Middle frontal gyrus (tissue), 1 donor: ENCODE data around the gene NIP7.
"Not testable (repeated sequence)": the region's sequence is repeated elsewhere in the genome, so short reads cannot be mapped to it uniquely, and the experiment has no call there.

ENCODE experiments used
- DNase-seq: peaks from one replicate; pipeline ENCODE4 v3.0.0-alpha.2; 2015; ENCODE audit warnings: low spot score; ENCODE audit errors: extremely low spot score

NIP7 gene

DNA sequence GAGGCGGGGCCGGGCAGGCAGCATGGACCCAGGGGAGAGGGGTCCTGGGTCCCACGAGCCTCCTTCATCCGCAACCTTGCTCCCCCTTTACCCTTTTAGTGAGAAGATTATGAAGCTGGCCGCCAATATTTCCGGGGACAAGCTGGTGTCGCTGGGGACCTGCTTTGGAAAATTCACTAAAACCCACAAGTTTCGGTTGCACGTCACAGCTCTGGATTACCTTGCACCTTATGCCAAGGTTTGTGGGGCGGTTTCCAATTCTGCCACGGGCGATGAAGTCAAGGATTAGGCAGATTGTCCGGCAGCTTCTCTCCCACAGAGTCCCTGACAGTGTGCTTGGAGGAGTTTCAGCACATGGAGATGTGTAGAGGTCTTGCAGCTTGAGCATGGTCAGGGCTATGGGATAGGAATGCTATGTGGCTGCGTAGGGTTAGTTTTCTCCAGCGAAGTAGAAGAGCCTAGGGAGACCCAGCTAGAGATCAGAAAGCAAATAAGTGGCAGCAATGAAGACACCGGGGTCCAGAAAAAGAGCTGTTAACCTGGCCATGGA is 598 bp downstream of the NIP7 start:
- DNase-seq: no peak

DNA sequence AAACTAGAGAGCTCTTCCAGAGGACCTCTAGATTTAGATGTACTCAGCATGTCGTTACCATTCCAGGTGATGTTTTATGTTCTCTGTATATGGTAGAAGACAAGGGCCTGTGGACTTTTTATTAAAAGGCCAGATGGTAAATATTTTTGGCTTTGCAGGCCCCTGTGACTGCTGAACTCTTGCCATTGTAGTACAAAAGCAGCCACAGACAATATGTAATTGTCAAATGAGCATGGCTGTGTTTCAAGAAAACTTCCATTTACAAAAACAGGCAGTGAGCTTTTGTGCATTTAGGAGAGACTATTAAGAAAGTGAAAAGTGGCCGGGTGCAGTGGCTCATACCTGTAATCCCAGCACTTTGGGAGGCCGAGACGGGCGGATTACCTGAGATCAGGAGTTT is 4.6 kb downstream of the NIP7 start:
- DNase-seq: no peak

DNA sequence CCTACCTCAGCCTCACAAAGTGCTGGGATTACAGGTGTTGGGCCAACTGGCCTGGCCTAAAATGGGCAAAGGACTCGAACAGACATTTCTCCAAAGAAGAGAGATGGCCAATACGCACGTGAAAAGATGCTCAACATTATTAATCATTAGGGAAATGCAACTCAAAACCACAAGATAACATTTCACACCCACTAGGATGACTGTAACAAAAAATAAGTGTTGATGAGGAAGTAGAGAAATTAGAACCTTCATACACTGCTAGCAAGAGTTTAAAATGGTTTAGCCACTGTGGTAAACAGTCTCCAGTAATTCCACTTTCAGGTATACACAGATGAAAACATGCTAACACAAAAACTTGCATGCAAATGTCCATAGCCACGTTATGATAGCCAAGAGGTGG is 6.4 kb downstream of the NIP7 start:
- no peak for DNase-seq

DNA sequence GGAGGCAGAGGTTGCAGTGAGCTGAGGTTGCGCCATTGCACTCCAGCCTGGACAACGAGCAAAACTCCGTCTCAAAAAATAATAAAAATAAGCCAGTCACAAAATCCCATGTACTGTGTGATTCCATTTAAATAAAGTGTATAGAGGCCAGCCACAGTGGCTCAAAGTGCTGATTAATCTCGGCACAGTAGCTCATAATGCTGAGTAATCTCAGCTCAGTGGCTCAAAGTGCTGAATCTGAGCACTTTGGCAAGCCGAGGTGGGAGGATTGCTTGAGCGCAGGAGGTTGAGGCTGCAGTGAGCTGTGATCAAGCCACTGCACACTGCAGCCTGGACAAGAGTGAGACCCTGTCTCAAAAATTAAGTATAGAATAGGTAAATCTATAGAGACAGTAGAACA is 7.1 kb downstream of the NIP7 start:
- DNase-seq: no peak

DNA sequence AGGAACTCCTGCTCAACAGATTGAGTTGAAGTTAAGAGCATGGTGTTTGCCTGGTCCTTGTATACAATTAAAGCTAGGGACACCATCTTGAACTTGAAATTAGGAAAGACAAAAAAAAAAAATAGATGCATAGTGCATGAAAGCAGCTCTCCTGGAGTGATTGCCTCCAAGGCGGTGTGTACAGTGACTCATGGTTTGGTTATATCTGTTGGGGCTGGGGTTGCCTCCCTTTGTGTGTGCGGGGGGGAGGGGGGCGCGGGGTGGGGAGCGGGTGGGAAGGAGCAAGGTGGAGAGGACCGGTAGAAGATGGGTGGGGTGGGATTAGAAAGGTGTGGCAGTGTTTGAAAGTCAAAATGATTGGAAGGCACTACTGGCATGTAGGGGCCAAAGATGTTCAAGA is 8.7 kb downstream of the NIP7 start:
- no peak for DNase-seq

DNA sequence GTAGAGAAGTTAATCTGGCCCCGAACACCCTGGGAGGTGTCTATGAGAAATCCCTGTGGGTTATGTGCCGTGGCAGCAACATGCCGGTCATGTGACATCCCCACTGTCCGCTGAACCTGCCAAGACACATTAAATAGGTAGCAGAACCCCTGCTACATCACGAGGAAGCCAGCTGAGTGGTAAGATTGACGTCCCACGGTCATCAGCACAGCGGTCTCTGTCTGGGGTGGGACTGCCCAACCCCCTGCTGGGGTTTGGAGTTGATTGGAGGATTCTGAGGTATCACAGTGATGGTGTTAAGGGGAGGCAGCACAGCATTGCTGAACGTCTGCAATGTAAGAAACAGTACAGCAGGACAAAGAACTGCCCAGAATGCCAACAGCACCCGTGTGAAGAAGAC is 10.0 kb downstream of the NIP7 start:
- DNase-seq: no peak

DNA sequence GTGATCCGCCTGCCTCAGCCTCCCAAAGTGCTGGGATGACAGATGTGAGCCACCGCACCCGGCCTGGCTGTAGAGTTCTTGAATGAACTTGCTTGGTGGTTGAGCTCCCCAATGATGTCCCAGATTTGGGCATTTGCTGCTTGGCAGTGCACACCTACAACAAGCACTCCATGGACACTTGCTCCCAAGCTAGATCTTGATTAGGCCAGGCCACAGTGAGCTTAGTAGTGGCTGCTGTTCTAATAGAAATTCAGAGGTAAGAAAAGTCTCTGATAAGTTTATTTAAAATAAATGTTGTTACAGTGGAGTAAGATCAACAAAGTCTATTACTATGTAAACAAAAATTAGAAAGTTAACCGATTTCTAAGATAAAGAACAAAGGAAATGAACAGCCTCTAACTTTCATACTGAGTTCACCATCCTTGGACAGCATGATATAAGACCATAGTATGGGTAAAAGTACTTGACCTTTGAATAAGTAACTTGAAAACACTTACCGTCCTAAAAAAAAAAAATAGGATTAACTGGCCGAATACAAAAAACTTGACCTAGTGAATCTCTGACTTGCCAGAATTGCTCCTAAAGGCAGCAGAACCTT is 11.1 kb downstream of the NIP7 start:
- DNase-seq: no peak

DNA sequence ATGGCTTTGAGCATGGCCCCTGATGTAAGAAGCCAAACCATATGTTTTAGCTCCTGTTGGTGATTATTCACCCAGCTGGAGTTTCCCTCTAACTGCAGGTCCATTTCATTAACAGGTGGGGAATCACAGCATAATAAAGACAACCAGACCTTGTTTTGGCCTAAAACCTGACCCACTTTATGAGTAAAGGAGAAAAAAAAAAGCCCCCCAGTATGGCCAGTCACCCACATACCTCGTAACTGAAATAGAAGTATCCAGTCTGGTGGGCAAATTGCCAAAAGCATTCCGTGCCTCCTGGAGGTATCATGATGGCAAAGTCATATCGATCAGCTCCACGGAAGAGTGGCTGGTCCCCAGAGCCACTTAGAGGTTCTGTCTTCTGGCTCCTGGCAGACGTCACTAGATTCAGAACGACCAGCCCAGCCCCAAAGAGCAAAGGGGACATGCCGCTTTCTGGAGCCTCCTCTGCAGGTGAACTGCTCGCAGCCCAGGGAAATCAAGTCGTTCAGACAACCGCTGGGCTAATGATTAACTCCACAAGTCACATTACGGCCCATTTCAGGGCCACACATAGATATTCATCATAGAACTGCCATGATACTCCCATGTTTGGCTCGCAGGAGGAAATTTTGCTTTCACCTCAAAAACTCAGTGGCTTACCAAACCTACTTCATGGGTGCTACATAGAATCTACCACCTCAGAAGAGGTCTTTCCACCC is 11.9 kb downstream of the NIP7 start, which contains the start of gene TMED6:
TSS of gene TMED6 (minus strand) at position 478 of the 719 bp plus-strand sequence. CDS start at position 445, 33 bp downstream.
- no peak for DNase-seq

DNA sequence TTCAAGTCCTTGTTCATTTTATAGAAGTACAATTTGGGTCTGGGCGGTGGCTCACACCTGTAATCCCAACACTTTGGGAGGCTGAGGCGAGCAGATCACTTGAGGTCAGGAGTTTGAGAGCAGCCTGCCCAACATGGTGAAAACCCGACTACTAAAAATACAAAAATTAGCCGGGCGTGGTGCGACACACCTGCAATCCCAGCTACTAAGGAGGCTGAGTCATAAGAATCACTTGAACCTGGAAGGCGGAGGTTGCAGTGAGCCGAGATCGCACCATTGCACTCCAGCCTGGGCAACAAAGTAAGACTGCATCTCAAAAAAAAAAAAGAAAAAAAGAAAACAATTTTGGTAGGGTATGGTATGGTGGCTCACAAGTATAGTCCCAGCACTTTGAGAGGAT is 20.5 kb downstream of the NIP7 start:
- DNase-seq: not testable (repeated sequence)

DNA sequence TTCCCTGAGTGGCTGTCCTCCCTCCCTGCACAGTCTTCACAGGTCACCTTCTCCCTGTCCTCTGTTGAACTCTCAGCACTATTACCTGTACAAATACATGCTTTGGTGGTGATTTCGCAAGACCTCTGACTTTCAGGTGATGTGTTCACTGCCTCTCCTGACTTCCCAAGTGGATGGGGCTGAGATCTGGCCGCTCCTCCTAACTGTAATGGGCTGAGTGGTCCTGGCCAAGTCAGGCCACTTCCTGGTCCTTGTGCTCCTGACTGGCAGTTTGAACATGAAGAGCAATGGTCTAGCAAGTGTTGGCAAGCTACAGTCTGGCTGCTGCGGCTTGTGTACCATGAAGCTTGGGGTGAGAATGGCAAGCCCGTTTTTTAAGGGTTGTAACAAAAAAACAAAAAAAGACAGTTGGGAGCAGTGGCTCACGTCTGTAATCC is 23.7 kb downstream of the NIP7 start:
- DNase-seq: no peak

DNA sequence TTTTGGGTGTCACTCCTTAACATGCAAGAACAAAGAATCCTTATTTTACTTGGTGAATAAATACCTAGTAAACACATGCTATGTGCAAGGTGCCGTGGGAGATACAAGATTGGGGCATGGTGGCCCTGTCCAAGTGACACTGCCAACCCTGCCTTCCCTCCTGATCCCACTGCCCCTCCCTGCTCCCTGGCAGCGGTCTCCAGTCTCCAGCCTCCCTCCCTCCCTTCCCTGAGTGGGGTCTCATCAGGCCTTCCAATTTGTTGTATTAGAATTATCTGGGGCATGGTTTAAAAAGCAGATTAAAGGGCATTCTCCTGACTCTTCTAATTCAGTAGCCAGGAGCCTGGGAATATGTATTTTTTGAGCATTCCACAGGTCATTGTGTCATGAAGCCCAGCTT is 24.5 kb downstream of the NIP7 start:
- DNase-seq: no peak

DNA sequence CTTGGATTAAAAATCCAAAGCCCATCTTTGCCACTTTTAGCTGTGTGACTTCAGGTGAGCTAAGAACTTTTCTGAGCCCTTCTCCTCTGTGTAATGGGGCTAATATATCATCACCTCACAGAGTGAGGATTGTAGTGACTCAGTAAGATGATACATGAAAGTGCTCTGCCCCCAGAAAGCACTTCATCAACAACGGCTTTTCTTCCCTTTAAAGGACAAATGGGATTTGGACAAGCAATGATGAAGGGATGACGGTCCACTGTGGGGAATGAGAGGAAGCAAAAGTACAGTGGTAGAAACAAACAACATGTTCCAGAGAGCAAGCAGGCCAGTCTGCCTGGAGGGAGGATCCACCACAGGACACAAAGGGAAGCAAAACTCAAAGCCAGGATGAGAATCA is 26.3 kb downstream of the NIP7 start:
- DNase-seq: no peak

DNA sequence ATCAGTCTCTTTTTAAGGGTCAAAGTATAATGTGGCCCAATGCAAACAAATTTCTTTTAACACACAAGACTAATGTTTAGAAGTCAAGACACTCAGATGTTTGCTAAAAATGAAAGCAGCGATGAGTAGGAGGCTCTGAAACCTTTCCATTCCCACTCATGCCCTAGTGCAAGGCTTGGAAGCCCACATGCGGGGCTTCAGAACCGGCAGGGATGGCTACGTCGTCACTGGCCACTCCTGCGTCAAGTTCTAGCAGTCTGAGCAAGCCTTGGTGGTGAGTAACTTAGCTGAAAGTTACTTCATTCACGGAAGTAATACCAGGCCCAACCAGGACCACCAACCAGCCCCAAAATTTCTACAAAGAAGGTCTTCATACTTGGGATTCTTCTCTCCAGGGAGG is 26.9 kb downstream of the NIP7 start:
- no peak for DNase-seq

DNA sequence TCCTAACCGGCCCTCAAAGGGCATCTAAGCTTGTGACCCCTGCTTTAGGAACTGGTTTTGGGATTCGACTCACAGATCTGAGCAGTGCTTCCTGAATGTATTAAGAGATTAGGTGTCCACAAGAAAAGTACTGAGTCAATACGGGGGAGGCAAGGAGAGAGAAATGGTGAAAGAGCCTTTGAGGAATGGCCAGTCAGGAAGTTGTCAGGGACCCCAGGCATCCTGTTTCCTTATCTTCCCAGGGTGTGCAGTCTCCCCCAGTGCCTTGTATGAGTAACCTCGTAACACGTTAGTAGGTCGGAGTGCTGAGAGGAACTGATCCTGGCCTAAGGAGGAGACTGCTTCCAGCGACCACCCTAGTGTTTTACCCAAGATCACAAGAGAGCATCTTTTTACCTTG is 28.4 kb downstream of the NIP7 start:
- DNase-seq: no peak

DNA sequence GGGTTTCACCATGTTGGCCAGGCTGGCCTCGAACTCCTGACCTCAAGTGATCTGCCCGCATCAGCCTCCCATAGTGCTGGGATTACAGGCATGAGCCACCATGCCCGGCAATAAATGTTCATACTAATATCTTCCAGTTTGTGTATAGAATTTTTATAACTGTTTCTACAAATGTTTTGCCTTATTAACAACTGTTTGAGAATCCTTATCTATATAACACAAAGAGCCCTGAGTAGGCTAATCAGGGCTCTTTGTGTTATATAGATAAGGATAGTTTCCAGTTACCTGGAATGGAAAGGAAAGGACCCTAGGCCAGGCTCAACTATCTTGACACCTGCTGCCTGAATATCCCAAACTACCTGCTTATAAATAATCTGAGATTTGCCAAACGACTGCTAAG is 29.3 kb downstream of the NIP7 start:
- DNase-seq: no peak

DNA sequence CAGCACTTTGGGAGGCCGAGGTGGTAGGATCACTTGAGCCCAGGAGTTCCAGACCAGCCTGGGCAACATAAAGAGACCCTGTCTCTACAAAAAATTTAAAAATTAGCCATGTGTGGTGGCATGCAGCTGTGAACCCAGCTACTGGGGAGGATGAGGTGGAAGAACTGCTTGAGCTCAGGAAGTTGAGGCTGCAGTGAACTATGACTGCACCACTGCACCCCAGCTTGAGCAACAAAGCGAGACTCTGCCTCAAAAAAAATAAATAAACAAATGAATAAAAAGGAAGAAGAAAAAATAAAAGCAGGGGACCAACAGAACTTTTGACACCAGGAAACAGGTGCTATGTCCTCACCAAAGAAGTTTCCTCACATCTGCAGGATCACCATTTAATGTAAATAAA is 32.0 kb downstream of the NIP7 start:
- no peak for DNase-seq

DNA sequence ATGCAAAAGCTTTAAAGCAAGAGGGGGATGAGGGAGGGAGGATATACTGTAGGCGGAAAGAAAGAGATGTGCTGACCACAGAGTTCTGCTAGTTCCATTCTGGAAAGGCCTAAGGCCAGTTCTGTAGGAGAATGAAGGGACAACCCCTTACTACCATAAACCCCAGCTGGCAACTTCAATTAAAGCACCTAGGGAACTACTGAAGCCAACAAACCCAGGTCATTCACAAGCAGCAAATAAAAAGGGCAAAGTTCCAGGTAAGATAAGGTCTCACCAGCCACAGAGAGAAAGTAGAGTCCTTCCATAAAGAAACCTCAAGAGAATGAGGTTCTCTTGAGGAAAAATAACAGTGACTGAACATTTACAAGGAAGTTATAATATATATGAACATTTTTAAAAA is 33.4 kb downstream of the NIP7 start:
- no peak for DNase-seq

DNA sequence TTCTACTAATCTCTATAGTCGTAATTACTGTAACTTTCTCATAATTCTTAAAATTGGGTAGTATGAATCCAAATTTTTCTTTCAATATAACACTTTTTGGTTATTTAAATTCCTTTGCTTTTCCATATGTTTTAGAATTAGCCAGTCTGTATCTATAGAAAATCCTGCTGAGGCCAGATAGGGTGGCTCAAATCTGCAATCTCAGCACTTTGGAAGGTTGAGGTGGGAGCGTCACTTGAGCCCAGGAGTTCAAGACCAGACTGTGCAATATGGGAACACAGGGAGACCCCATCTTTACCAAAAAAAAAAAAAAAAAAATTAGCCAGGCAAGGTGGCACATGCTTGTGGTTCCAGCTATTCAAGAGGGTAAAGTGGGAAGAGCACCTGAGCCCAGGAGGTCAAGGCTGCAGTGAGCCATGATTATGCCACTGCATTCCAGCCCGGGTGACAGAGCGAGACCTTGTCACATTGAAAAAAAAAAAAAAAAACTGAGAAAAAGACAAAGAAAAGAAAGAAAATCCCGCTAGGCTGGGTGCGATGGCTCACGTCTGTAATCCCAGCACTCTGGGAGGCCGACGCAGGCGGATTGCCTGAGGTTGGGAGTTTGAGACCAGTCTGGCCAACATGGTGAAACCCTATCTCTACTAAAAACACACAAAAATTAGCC is 37.0 kb downstream of the NIP7 start:
- DNase-seq: no peak

DNA sequence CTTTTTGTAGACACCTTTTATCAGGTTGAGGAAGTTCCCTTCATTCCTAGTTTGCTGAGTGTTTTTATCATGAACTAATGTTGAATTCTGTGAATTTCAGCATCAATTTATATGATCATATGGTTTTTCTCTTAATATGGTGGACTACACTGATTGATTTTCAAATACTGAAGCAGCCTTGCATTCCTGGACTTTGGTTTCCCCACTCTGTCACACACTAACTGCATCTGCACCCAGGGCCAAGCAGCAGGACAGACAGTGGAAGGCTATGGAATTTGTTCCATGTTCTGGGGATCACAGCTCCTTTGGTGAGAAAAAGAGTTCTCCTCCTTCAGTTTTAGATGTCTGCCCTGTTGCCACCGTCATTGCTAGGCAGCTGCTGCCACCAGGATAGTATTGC is 38.5 kb downstream of the NIP7 start:
- no peak for DNase-seq

DNA sequence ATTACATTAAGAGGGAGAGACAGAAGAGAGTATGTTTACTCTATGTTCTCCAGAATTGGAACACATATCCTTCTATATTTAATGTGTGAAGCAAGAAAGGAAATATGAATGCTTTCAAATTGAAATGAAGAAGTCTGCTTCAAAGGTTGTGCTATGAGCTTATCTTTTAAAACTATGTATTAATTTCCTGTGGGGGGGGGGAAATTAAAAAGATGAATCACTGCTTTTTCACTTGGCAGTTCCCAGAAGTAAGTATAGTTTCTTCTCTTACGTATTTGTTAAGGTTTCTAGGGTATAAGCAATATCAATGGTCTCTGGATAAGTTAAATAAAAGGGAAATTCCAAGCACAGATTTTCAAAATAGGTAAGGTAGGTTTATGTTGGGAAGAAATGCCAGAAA is 39.2 kb downstream of the NIP7 start:
- DNase-seq: no peak

DNA sequence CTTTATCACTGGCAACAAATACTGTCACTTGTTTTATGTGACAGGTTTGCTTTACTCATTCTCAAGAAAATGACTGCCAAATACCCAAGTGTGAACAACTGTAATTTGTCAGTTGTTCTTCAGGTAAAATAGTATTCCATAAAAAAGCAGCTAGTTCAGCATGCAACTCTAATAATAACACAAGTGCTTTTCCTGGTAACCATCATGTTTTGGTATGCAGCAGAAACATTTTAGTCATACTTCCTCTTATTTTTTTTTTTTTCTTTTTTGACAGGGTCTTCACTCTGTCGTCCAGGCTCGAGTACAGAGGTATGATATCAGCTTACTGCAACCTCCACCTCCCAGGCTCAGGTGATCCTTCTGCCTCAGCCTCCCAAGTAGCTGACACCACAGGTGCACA is 41.7 kb downstream of the NIP7 start:
- DNase-seq: no peak

DNA sequence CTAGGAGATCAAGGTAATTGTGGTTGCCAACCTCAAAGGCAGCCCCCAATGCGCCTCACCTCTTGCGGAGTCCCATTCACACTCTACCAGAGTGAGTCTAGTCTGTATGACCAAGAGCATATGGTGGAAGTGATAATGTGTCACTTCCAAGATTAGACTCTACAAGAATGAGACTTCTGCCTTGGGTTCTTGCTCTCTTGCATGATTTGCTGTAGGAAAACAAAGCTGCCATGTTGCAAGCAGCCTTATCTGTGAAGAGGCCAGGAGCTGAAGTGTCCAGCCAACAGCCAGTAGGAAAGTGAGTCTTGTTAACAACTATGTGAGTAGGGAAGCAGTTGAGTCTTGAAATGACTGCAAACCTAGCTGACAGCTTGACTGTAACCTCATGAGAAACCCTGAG is 42.8 kb downstream of the NIP7 start:
- DNase-seq: no peak

DNA sequence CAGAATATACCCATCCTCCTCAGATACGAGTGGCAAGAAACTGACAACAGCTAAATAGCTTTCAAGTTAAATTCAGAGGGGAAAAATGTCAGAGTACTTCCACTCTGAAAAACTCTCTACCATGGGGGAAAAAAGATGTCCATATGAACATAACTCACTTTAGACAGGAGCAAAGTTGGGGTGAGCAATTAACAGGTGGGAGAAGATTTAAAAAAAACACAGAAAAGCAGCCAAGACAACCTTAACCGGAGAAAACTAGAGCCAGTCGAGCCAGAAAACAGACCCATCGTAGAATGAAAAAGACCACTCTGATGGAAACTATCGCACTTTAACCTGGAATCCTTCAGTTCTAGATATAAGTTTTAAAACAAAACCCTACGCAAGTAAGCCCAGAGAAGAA is 45.4 kb downstream of the NIP7 start:
- DNase-seq: no peak
